ENCODE measurements around the gene CAVIN2.

Gene CAVIN2

GRCh38 chr2:191891656-191892055 is 44.8 kb upstream of the CAVIN2 start:
- Histone ChIP-seq H3K27me3 (no peaks in the 10 kb centered on the region), H3K36me3 (no peaks in the 10 kb centered on the region), H3K9me3 (no peaks in the 10 kb centered on the region), H3K27ac (no peak overlapping the region), H3K4me3 (ENCODE audit: low read depth in 1 of 2, low read length in 1 of 2) (no peak overlapping the region), H3K4me1 (ENCODE audit: control insufficient read depth in 1 of 2, insufficient read depth in 1 of 2, low read depth in 1 of 2, low read length in 1 of 2) (no peaks in the 10 kb centered on the region)
- TF ChIP-seq, protein P1, sequence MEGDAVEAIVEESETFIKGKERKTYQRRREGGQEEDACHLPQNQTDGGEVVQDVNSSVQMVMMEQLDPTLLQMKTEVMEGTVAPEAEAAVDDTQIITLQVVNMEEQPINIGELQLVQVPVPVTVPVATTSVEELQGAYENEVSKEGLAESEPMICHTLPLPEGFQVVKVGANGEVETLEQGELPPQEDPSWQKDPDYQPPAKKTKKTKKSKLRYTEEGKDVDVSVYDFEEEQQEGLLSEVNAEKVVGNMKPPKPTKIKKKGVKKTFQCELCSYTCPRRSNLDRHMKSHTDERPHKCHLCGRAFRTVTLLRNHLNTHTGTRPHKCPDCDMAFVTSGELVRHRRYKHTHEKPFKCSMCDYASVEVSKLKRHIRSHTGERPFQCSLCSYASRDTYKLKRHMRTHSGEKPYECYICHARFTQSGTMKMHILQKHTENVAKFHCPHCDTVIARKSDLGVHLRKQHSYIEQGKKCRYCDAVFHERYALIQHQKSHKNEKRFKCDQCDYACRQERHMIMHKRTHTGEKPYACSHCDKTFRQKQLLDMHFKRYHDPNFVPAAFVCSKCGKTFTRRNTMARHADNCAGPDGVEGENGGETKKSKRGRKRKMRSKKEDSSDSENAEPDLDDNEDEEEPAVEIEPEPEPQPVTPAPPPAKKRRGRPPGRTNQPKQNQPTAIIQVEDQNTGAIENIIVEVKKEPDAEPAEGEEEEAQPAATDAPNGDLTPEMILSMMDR (IDR thresholded peaks at IDR 0.05): no peak

- no peak overlapping the region for H3K4me3 ChIP-seq (ENCODE audit: low read depth in 1 of 2, low read length in 1 of 2)
- TF ChIP-seq, protein P1 (IDR thresholded peaks at IDR 0.05): no peak
- no peaks in the 10 kb centered on the region for H3K27me3 ChIP-seq
- H3K36me3 ChIP-seq: no peaks in the 10 kb centered on the region
- H3K9me3 ChIP-seq: no peaks in the 10 kb centered on the region
- H3K4me1 ChIP-seq (ENCODE audit: control insufficient read depth in 1 of 2, insufficient read depth in 1 of 2, low read depth in 1 of 2, low read length in 1 of 2): no peaks in the 10 kb centered on the region
- H3K27ac ChIP-seq: no peak overlapping the region
These were observed 43.0 kb upstream of the CAVIN2 start for GRCh38 chr2:191889931-191890330.

GRCh38 chr2:191888400-191889166 is 41.7 kb upstream of the CAVIN2 start:
- Histone ChIP-seq H3K4me3 (ENCODE audit: low read depth in 1 of 2, low read length in 1 of 2) (no peak overlapping the region), H3K27me3 (no peaks in the 10 kb centered on the region), H3K4me1 (ENCODE audit: control insufficient read depth in 1 of 2, insufficient read depth in 1 of 2, low read depth in 1 of 2, low read length in 1 of 2) (no peaks in the 10 kb centered on the region), H3K27ac (no peak overlapping the region), H3K36me3 (no peaks in the 10 kb centered on the region), H3K9me3 (no peaks in the 10 kb centered on the region)
- TF ChIP-seq, protein P1 (IDR thresholded peaks at IDR 0.05): no peak

GRCh38 chr2:191885650-191886049 is 38.8 kb upstream of the CAVIN2 start:
- no peaks in the 10 kb centered on the region for H3K4me1 ChIP-seq (ENCODE audit: control insufficient read depth in 1 of 2, insufficient read depth in 1 of 2, low read depth in 1 of 2, low read length in 1 of 2)
- no peak overlapping the region for H3K4me3 ChIP-seq (ENCODE audit: low read depth in 1 of 2, low read length in 1 of 2)
- TF ChIP-seq, protein P1 (IDR thresholded peaks at IDR 0.05): no peak
- H3K36me3 ChIP-seq: no peaks in the 10 kb centered on the region
- no peaks in the 10 kb centered on the region for H3K27me3 ChIP-seq
- H3K9me3 ChIP-seq: no peaks in the 10 kb centered on the region
- H3K27ac ChIP-seq: no peak overlapping the region

- Histone ChIP-seq H3K36me3 (no peaks in the 10 kb centered on the region), H3K4me3 (ENCODE audit: low read depth in 1 of 2, low read length in 1 of 2) (no peak overlapping the region), H3K4me1 (ENCODE audit: control insufficient read depth in 1 of 2, insufficient read depth in 1 of 2, low read depth in 1 of 2, low read length in 1 of 2) (no peaks in the 10 kb centered on the region), H3K27me3 (no peaks in the 10 kb centered on the region), H3K27ac (no peak overlapping the region), H3K9me3 (no peaks in the 10 kb centered on the region)
- TF ChIP-seq, protein P1 (IDR thresholded peaks at IDR 0.05): no peak
These were observed 38.2 kb upstream of the CAVIN2 start for GRCh38 chr2:191885098-191885497.
